ENCODE results near the gene CLN5. TPM values are rescaled to one million over a fixed set of nuclear protein-coding genes. Genes with fewer than 3 reads are reported as not detected.
"Not testable (repeated sequence)": the region's sequence is repeated elsewhere in the genome, so short reads cannot be mapped to it uniquely, and the experiment has no call there.

CLN5 gene
- total and polyA plus RNA-seq, 12 donors = 16.7 to 46.9 (median 37.1) TPM

DNA sequence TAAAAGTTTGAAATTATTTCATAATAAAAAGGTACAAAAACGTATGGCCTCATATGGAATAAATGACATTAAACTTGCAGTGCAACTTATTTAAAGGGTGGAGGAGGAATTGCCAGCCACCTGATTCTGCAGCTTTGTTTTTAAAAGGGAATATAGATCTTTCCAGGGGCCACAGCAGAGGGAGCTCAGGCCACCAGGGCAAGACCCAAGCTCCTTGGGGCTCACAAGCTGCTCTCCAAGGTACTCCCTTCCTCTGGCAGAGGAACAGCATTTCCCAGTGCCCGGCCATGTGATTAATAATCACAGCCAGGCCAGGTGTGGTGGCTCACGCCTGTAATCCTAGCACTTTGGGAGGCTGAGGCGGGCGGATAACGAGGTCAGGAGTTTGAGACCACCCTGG lies 37.3 kb upstream of the CLN5 start:
- Histone ChIP-seq H3K27me3 (no peaks in the 10 kb centered on the region), H3K4me3 (no peak overlapping the region), H3K36me3 (replicated peaks in 1 of 2) (no peaks in the 10 kb centered on the region), H3K4me1 (replicated peaks in 1 of 2) (no peaks in the 10 kb centered on the region), H3K9me3 (replicated peaks in 1 of 3) (peaks cover 0 to under 1% (median 0%) of the 10 kb centered on the region in 3 donors), H3K27ac (no peak overlapping the region)
- intact Hi-C loops (cut with DNase I) = no loop called here
- DNase-seq = no peak
- WGBS, 4 donors = 75 to 81% (median 79%) methylated on average over 6 of the region's 6 CpGs
- TF ChIP-seq, protein P1, sequence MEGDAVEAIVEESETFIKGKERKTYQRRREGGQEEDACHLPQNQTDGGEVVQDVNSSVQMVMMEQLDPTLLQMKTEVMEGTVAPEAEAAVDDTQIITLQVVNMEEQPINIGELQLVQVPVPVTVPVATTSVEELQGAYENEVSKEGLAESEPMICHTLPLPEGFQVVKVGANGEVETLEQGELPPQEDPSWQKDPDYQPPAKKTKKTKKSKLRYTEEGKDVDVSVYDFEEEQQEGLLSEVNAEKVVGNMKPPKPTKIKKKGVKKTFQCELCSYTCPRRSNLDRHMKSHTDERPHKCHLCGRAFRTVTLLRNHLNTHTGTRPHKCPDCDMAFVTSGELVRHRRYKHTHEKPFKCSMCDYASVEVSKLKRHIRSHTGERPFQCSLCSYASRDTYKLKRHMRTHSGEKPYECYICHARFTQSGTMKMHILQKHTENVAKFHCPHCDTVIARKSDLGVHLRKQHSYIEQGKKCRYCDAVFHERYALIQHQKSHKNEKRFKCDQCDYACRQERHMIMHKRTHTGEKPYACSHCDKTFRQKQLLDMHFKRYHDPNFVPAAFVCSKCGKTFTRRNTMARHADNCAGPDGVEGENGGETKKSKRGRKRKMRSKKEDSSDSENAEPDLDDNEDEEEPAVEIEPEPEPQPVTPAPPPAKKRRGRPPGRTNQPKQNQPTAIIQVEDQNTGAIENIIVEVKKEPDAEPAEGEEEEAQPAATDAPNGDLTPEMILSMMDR (IDR thresholded peaks at IDR 0.05) = no peak
- TF ChIP-seq POLR2A (IDR thresholded peaks at IDR 0.05) = no peak

DNA sequence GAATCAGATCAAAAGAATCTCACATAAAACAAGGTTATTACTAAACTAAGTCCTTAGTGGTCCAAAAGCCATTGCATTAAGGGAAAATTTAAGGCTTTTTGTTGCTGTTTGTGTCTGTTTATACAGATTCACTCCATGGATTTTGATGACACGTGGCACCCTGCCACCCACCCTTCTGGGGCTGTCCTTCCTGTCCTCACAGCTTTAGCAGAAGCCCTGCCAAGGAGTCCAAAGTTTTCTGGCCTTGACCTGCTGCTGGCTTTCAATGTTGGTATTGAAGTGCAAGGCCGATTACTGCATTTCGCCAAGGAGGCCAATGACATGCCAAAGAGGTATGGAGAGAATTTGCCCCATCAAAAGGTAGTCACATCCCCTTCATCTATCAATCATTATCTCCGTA lies 36.7 kb upstream of the CLN5 start:
- no peak overlapping the region for H3K27ac ChIP-seq
- no peaks in the 10 kb centered on the region for H3K27me3 ChIP-seq
- no peak overlapping the region for H3K4me3 ChIP-seq
- DNase-seq = peak in 6 of 7 donors; percentile 17 to 58 (median 28)
- peaks cover 0 to 4% (median 0%) of the 10 kb centered on the region in 3 donors for H3K9me3 ChIP-seq (replicated peaks in 1 of 3)
- WGBS, 4 donors = 25 to 57% (median 43%) methylated on average over 4 of the region's 4 CpGs
- no peaks in the 10 kb centered on the region for H3K4me1 ChIP-seq (replicated peaks in 1 of 2)
- no peaks in the 10 kb centered on the region for H3K36me3 ChIP-seq (replicated peaks in 1 of 2)
- intact Hi-C loops (cut with DNase I) = no loop called here
- no peak for TF ChIP-seq POLR2A (IDR thresholded peaks at IDR 0.05)
- TF ChIP-seq, protein P1 (IDR thresholded peaks at IDR 0.05) = no peak

DNA sequence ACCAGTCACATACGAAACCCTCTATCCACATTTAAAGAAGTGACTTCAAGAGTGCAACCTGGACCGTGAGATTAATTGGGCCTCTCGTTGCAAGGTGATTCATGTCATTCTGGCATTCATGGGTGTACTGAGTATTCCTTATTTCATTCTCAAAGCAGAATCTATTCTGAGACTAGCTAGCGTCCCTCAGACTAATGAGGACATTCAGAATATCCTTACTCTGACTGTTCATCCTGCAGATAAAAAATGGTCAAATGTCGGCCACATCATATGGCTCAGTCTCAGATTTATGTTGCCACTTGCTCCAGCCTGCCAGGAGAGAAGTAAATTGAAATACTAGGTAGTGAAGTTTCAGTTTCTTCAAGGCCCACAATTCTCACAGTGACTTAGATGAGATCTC lies 36.2 kb upstream of the CLN5 start:
- Histone ChIP-seq H3K27ac (no peak overlapping the region), H3K27me3 (no peaks in the 10 kb centered on the region), H3K36me3 (replicated peaks in 1 of 2) (no peaks in the 10 kb centered on the region), H3K9me3 (replicated peaks in 1 of 3) (peaks cover 0 to 4% (median 0%) of the 10 kb centered on the region in 3 donors), H3K4me1 (replicated peaks in 1 of 2) (no peaks in the 10 kb centered on the region), H3K4me3 (no peak overlapping the region)
- TF ChIP-seq, protein P1 (IDR thresholded peaks at IDR 0.05) = no peak
- no peak for TF ChIP-seq POLR2A (IDR thresholded peaks at IDR 0.05)
- DNase-seq = no peak
- intact Hi-C loops (cut with DNase I) = no loop called here
- 44 to 67% (median 45%) methylated on average over 5 of the region's 5 CpGs for WGBS, 4 donors

DNA sequence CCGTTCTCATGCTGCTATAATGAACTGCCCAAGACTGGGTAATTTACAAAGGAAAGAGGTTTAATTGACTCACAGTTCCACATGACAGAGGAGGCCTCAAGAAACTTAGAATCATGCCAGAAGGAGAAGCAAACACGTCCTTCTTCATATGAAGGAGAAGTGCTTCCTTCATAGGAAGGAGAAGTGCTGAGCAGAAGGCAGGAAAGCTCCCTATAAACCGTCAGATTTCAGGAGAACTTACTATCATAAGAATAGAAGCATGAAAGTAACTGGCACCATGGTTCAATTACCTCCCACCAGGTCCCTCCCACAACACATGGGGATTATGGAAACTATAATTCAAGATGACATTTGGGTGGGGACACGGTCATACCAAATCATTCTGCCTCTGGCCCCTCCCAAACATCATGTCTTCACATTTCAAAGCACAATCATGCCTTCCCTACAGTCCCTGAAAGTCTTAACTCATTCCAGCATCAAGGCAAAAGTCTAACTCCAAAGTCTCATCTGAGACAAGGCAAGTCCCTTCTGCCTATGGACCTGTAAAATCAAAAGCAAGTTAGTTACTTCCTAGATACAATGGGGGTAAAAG lies 32.9 kb upstream of the CLN5 start:
- H3K9me3 ChIP-seq (replicated peaks in 1 of 3) = peaks cover 0 to 4% (median 0%) of the 10 kb centered on the region in 3 donors
- H3K27ac ChIP-seq = no peak overlapping the region
- no peaks in the 10 kb centered on the region for H3K27me3 ChIP-seq
- H3K4me3 ChIP-seq = no peak overlapping the region
- 60 to 76% (median 67%) methylated on average over 4 of the region's 4 CpGs for WGBS, 4 donors
- no peak for DNase-seq
- TF ChIP-seq, protein P1 (IDR thresholded peaks at IDR 0.05) = no peak
- no peak for TF ChIP-seq POLR2A (IDR thresholded peaks at IDR 0.05)
- intact Hi-C loops (cut with DNase I) = no loop called here
- H3K36me3 ChIP-seq (replicated peaks in 1 of 2) = no peaks in the 10 kb centered on the region
- H3K4me1 ChIP-seq (replicated peaks in 1 of 2) = no peaks in the 10 kb centered on the region

DNA sequence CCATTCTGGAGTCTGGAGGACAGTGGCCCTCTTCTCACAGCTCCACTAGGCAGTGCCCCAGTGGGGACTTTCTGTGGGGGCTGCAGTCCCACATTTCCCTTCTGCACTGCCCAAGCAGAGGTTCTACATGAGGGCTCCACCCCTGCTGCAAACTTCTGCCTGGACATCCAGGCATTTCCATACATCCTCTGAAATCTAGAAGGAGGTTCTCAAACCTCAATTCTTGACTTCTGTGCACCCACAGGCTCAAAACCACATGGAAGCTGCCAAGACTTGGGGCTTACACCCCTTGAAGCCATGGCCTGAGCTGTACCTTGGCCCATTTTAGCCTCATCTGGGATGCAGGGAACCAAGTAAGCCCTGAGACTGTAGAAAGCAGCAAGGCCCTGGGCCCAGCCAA lies 32.1 kb upstream of the CLN5 start:
- intact Hi-C loops (cut with DNase I); H3K4me1 ChIP-seq (replicated peaks in 1 of 2); H3K9me3 ChIP-seq (replicated peaks in 1 of 3); H3K27ac ChIP-seq; DNase-seq; H3K36me3 ChIP-seq (replicated peaks in 1 of 2); H3K27me3 ChIP-seq; H3K4me3 ChIP-seq: not testable (repeated sequence)

Measured in adrenal gland (tissue), 12 donors.